Breast epithelium (tissue), 3 donors: Measurements from ENCODE around the gene HSPA1B.

Experiments used
- CTCF ChIP-seq, 3 donors: fragments of 450-650 bp; IDR thresholded peaks; one replicate each; pipeline ENCODE4 v1.5.1; 2016 to 2017; ENCODE audit warnings: antibody characterized with exemption in 3 of 3, mild to moderate bottlenecking in 3 of 3, moderate library complexity in 3 of 3
- POLR2A ChIP-seq: fragments of 450-650 bp; IDR thresholded peaks from one replicate; pipeline ENCODE4 v1.6.1; 2016; ENCODE audit warnings: antibody characterized with exemption, mild to moderate bottlenecking, moderate library complexity
- POLR2AphosphoS5 ChIP-seq, 3 donors: sonication (generic); formaldehyde crosslinking; IDR thresholded peaks; one replicate each; pipeline ENCODE4 v1.6.1; 2017; ENCODE audit warnings: antibody characterized with exemption in 3 of 3

- no peak for TF ChIP-seq CTCF (IDR thresholded peaks at IDR 0.05)
- no peak for TF ChIP-seq POLR2A
- no peak for TF ChIP-seq POLR2AphosphoS5 (IDR thresholded peaks at IDR 0.05)
Observed at GRCh38 chr6:31792090-31792374, 35.5 kb upstream of the HSPA1B start.
